Activated T-cell treated with anti-CD3 and anti-CD28 coated beads, Interleukin-2, amount 50 U/mL, for 72 hours (primary cell): Measurements from ENCODE around the gene SLC25A41. TPM values are rescaled to one million over a fixed set of nuclear protein-coding genes. Genes with fewer than 3 reads are reported as not detected.

Experiments used
- ATAC-seq, 2 donors: fragments of 150-1000 bp; cut with Tn5 transposase; replicated peaks in 1 of 2; 2 replicates each; pipeline ENCODE4 v1.10.0; 2021; ENCODE audit warnings: moderate library complexity in 2 of 2, mild to moderate bottlenecking in 1 of 2
- DNase-seq, 2 donors: peaks; one replicate each; pipeline ENCODE4 v3.0.0; 2021 to 2022; ENCODE audit warnings: mixed read lengths in 1 of 2
- H3K27ac Mint-ChIP-seq: one replicate; pipeline ENCODE4 v1.8.0; 2022; ENCODE audit warnings: mild to moderate bottlenecking, moderate library complexity, mixed read lengths
- H3K27me3 Mint-ChIP-seq: one replicate; pipeline ENCODE4 v1.8.0; 2022; ENCODE audit warnings: low read depth, mixed read lengths
- H3K36me3 Mint-ChIP-seq, 2 donors: one replicate each; pipeline ENCODE4 v1.8.0; 2022; ENCODE audit warnings: mixed read lengths in 2 of 2, mild to moderate bottlenecking in 1 of 2; ENCODE audit not compliant: insufficient read depth in 2 of 2
- H3K4me1 Mint-ChIP-seq: one replicate; pipeline ENCODE4 v1.8.0; 2022; ENCODE audit warnings: low read depth, mixed read lengths
- H3K4me3 Mint-ChIP-seq, 2 donors: one replicate each; pipeline ENCODE4 v1.8.0; 2022; ENCODE audit warnings: mild to moderate bottlenecking in 2 of 2, mixed read lengths in 2 of 2, moderate library complexity in 2 of 2
- H3K9me3 Mint-ChIP-seq, 2 donors: one replicate each; pipeline ENCODE4 v1.8.0; 2022; ENCODE audit warnings: mixed read lengths in 2 of 2
- total RNA-seq, 2 donors: library from RNA; stranded (reverse); gene quantifications; one replicate each; pipeline ENCODE4 v1.2.3, GENCODE V29; 2022

Gene SLC25A41
- total RNA-seq, 2 donors from 2014 or later = 0.16 to 0.58 TPM

DNA sequence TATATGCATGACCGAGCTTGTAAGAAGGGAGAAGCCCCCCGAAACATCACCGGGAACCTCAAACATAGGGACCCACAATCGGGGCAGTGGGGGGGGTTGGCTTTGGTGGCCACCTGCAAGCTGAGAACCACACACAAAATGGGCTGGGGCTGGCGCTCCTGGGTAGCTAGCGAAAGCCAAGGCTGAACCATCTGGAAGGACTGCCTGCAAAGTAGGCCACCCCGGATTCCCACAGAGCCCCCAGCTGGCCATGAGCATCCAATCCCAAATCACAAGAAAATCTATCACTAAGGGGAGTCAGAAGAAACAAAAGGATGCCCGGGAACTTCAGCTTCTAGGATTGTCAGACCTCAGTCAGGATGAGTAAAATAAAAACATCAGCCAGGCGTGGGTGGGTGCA is 55.1 kb downstream of the SLC25A41 start:
- no peak overlapping the region for H3K27ac Mint-ChIP-seq
- H3K4me3 Mint-ChIP-seq = no peak overlapping the region
- no peaks in the 10 kb centered on the region for H3K27me3 Mint-ChIP-seq
- no peaks in the 10 kb centered on the region for H3K9me3 Mint-ChIP-seq
- DNase-seq (no peak), ATAC-seq (no peak)
- peaks cover 6 to 16% of the 10 kb centered on the region in 2 donors for H3K36me3 Mint-ChIP-seq
- peaks cover 9% of the 10 kb centered on the region for H3K4me1 Mint-ChIP-seq

DNA sequence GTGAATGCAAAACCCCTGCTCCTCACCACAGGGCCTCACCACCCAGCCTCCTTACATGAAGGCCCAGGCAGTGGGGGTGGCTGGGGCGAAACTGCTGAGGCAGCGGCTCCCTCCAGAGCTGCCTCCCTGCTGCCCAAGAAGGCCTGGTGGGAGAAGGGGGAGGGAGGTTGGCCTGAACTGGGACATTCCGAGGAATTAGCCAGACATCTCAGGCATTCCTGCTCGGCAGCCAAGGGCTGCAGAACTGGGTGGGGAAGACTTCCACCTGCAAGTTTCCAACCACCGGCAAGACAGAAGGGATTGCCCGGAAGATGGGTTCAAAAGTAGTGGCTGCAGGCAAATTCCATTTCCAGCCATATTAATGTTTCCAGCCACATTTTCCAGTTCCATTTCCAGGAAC is 55.5 kb downstream of the SLC25A41 start:
- Mint-ChIP-seq H3K4me1 (peaks cover 11% of the 10 kb centered on the region), H3K9me3 (no peaks in the 10 kb centered on the region), H3K36me3 (peaks cover 6 to 13% of the 10 kb centered on the region in 2 donors), H3K27ac (no peak overlapping the region), H3K27me3 (no peaks in the 10 kb centered on the region), H3K4me3 (no peak overlapping the region)
- no peak for DNase-seq
- no peak for ATAC-seq

DNA sequence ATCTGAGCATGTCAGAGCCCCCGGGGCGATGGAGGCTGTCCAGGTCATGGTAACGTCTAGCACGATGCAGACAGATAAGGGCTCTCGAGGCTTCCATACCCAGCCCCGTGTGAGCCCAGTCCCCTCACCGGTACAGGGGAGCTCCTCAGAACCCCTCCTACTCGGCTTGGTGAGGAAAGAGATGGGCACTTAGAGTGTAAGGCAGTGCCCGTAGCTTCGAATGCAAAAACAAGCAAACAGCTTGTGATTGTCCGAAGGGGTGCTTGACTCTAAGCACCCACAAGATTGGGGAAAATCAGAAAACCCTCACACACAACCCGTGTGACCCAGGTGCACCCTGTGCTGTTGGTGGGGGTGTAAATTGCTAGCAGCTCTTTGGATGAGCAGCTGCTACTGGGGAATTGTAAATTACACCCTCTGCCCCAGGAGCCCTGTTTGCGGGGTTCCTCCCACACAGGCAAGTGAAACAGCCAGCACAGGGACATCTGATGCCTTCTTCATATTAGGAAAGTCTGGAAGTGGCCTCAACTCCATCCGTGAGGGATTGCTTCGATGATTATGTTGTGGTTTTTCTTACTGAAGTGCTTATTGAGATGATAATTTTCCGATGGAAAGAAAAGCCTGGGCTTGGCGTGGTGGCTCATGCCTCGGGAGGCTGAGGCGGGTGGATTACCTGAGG is 56.9 kb downstream of the SLC25A41 start:
- Mint-ChIP-seq H3K9me3 (no peaks in the 10 kb centered on the region), H3K27me3 (no peaks in the 10 kb centered on the region), H3K27ac (no peak overlapping the region), H3K4me3 (no peak overlapping the region), H3K36me3 (peaks cover 6 to 10% of the 10 kb centered on the region in 2 donors), H3K4me1 (peaks cover 16% of the 10 kb centered on the region)
- ATAC-seq (no peak), DNase-seq (no peak)

Other genes with a start within 250 kb of the SLC25A41 start
- 10 to 100 TPM; 39.9 to 44.5 TPM for gene MLLT1, start 153.8 kb downstream of the SLC25A41 start, total RNA-seq
- under 1 TPM in 1 of 2 donors, not detected in 1; 0.34 TPM for gene ACER1, start 100.2 kb downstream of the SLC25A41 start, total RNA-seq
- gene CLPP, start 72.2 kb downstream of the SLC25A41 start, total RNA-seq = 100 to 1,000 TPM; 147 to 168 TPM
- gene ALKBH7, start 61.0 kb downstream of the SLC25A41 start, total RNA-seq = 10 to 100 TPM; 60.5 to 65.2 TPM
- 1 to 10 TPM; 2.4 to 3.1 TPM for gene PSPN, start 57.8 kb downstream of the SLC25A41 start, total RNA-seq
- 10 to 100 TPM; 78.9 to 87.5 TPM for gene GTF2F1, start 40.6 kb downstream of the SLC25A41 start, total RNA-seq
- 100 to 1,000 TPM; 253 to 311 TPM for gene KHSRP, start 9.0 kb downstream of the SLC25A41 start, total RNA-seq
- 10 to 100 TPM; 24.6 to 26.3 TPM for gene SLC25A23, start 26.0 kb upstream of the SLC25A41 start, total RNA-seq
- 1 to 10 TPM; 3.9 to 5.0 TPM for gene CRB3, start 30.5 kb upstream of the SLC25A41 start, total RNA-seq
- 100 to 1,000 TPM in 1 of 2 donors, 10 to 100 TPM in 1; 92.1 to 105 TPM for gene DENND1C, start 48.0 kb upstream of the SLC25A41 start, total RNA-seq
- 10 to 100 TPM in 1 of 2 donors, 1 to 10 TPM in 1; 8.7 to 11.9 TPM for gene TUBB4A, start 68.5 kb upstream of the SLC25A41 start, total RNA-seq
- 1 to 10 TPM; 3.4 to 6.3 TPM for gene TNFSF9, start 97.3 kb upstream of the SLC25A41 start, total RNA-seq
- gene CD70, start 157.4 kb upstream of the SLC25A41 start, total RNA-seq = 10 to 100 TPM; 25.0 to 31.5 TPM
- 10 to 100 TPM; 23.1 to 25.4 TPM for gene TNFSF14, start 236.4 kb upstream of the SLC25A41 start, total RNA-seq